Transverse colon (tissue), 4 donors: ENCODE results near the gene CTDP1.

Experiments used
- EP300 ChIP-seq: sonication (generic); formaldehyde crosslinking; IDR thresholded peaks from one replicate; pipeline ENCODE4 v1.6.1; 2017; ENCODE audit warnings: antibody characterized with exemption, low read depth
- POLR2A ChIP-seq: fragments of 450-650 bp; IDR thresholded peaks from one replicate; pipeline ENCODE4 v1.6.1; 2016; ENCODE audit warnings: antibody characterized with exemption, mild to moderate bottlenecking, moderate library complexity
- POLR2AphosphoS5 ChIP-seq, 3 donors: sonication (generic); formaldehyde crosslinking; IDR thresholded peaks; one replicate each; pipeline ENCODE4 v1.6.1; 2016; ENCODE audit warnings: antibody characterized with exemption in 3 of 3
- TF ChIP-seq, protein P1 (sequence below), 5 experiments: fragments of 200-600 bp in 3 of 5; fragments of 450-650 bp in 2 of 5; sonication (generic) in 3 of 5; IDR thresholded peaks; 1 replicate in 2 of 5; 2 replicates in 3 of 5; pipeline ENCODE4 v1.5.1; 2016 to 2017; ENCODE audit warnings: antibody characterized with exemption in 5 of 5, inconsistent platforms in 3 of 5, mild to moderate bottlenecking in 2 of 5, moderate library complexity in 1 of 5

DNA sequence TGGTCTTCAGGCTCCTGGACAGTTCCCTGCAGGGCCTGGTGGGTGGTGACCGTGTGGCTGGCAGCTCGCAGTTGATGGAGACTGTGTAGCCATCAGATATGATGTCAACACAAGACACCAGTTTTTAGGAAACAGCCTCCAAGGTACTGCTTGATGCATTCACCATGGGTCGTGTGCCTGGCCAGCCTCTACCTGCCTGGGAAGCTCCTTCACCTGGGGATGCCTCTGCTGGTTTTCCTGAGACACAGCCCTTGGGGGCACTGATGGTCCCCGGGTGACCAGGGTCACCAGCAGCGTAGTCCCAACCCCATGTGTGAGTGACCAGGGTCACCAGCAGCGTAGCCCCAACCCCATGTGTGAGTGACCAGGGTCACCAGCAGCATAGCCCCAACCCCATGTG lies 84.5 kb downstream of the CTDP1 start:
- TF ChIP-seq, protein P1, sequence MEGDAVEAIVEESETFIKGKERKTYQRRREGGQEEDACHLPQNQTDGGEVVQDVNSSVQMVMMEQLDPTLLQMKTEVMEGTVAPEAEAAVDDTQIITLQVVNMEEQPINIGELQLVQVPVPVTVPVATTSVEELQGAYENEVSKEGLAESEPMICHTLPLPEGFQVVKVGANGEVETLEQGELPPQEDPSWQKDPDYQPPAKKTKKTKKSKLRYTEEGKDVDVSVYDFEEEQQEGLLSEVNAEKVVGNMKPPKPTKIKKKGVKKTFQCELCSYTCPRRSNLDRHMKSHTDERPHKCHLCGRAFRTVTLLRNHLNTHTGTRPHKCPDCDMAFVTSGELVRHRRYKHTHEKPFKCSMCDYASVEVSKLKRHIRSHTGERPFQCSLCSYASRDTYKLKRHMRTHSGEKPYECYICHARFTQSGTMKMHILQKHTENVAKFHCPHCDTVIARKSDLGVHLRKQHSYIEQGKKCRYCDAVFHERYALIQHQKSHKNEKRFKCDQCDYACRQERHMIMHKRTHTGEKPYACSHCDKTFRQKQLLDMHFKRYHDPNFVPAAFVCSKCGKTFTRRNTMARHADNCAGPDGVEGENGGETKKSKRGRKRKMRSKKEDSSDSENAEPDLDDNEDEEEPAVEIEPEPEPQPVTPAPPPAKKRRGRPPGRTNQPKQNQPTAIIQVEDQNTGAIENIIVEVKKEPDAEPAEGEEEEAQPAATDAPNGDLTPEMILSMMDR (IDR thresholded peaks at IDR 0.05), result no peak
- TF ChIP-seq POLR2A (no peak), POLR2AphosphoS5 (IDR thresholded peaks at IDR 0.05) (no peak), EP300 (no peak)
